Measurements from ENCODE around the gene TMSB10. TPM values are rescaled to one million over a fixed set of nuclear protein-coding genes. Genes with fewer than 3 reads are reported as not detected.
A peak's percentile ranks its signal among the peaks of the same experiment; 100 is the strongest.

The TMSB10 gene
- total and polyA plus RNA-seq, 2 of the 13 experiments (the other 11 are each of a cell fraction or from before 2014, with no cell fraction given), result 665 to 708 TPM

GRCh38 chr2:84881581-84882413, 23.7 kb upstream of the TMSB10 start (continued):
- TF ChIP-seq ZNF33B (CRISPR knock-in tag; IDR thresholded peaks at IDR 0.05) (peak; percentile 23; the same call in 1 of the 2 replicates), ZNF547 (CRISPR knock-in tag; IDR thresholded peaks at IDR 0.05) (0 out of 2 replicates have a peak, but pooled peaks have one; percentile 14), LCORL (IDR thresholded peaks at IDR 0.05) (no peak), LCORL (CRISPR knock-in tag; IDR thresholded peaks at IDR 0.05) (peak; percentile 92), REPIN1 (CRISPR knock-in tag; IDR thresholded peaks at IDR 0.05; ENCODE audit: borderline replicate concordance, low read depth) (peak; percentile 54; the same call in 1 of the 2 replicates), KDM4B (CRISPR knock-in tag; IDR thresholded peaks at IDR 0.05) (no peak), SPEN (CRISPR knock-in tag; IDR thresholded peaks at IDR 0.05; ENCODE audit: low read depth) (no peak), ATF3 (CRISPR knock-in tag; IDR thresholded peaks at IDR 0.05) (no peak), SCMH1 (CRISPR knock-in tag; IDR thresholded peaks at IDR 0.05; ENCODE audit: borderline replicate concordance) (no peak), ZNF331 (CRISPR knock-in tag; IDR thresholded peaks at IDR 0.05) (peak; percentile 36; the same call in 1 of the 2 replicates), MTA1 (CRISPR knock-in tag; IDR thresholded peaks at IDR 0.05; ENCODE audit: borderline replicate concordance) (no peak), ATF7-NPFF (CRISPR knock-in tag; IDR thresholded peaks at IDR 0.05; ENCODE audit: low read depth) (0 out of 2 replicates have a peak, but pooled peaks have one; percentile 41), NR2F2 (IDR thresholded peaks at IDR 0.05; ENCODE audit: borderline replicate concordance, low read depth) (no peak), KLF11 (CRISPR knock-in tag; IDR thresholded peaks at IDR 0.05) (no peak), ZSCAN12 (CRISPR knock-in tag; IDR thresholded peaks at IDR 0.05) (no peak), FOXA3 (CRISPR knock-in tag; IDR thresholded peaks at IDR 0.05) (no peak), TOPORS (CRISPR knock-in tag; IDR thresholded peaks at IDR 0.05) (no peak)
- TF ChIP-seq, protein P1, sequence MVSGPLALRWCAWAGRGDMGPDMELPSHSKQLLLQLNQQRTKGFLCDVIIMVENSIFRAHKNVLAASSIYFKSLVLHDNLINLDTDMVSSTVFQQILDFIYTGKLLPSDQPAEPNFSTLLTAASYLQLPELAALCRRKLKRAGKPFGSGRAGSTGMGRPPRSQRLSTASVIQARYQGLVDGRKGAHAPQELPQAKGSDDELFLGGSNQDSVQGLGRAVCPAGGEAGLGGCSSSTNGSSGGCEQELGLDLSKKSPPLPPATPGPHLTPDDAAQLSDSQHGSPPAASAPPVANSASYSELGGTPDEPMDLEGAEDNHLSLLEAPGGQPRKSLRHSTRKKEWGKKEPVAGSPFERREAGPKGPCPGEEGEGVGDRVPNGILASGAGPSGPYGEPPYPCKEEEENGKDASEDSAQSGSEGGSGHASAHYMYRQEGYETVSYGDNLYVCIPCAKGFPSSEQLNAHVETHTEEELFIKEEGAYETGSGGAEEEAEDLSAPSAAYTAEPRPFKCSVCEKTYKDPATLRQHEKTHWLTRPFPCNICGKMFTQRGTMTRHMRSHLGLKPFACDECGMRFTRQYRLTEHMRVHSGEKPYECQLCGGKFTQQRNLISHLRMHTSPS (CRISPR knock-in tag; IDR thresholded peaks at IDR 0.05; ENCODE audit: low read depth), result no peak
- TF ChIP-seq, protein P2, sequence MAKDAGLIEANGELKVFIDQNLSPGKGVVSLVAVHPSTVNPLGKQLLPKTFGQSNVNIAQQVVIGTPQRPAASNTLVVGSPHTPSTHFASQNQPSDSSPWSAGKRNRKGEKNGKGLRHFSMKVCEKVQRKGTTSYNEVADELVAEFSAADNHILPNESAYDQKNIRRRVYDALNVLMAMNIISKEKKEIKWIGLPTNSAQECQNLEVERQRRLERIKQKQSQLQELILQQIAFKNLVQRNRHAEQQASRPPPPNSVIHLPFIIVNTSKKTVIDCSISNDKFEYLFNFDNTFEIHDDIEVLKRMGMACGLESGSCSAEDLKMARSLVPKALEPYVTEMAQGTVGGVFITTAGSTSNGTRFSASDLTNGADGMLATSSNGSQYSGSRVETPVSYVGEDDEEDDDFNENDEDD (CRISPR knock-in tag; IDR thresholded peaks at IDR 0.05; ENCODE audit: borderline replicate concordance), result peak; percentile 18; the same call in 1 of the 2 replicates
- TF ChIP-seq, protein P3, sequence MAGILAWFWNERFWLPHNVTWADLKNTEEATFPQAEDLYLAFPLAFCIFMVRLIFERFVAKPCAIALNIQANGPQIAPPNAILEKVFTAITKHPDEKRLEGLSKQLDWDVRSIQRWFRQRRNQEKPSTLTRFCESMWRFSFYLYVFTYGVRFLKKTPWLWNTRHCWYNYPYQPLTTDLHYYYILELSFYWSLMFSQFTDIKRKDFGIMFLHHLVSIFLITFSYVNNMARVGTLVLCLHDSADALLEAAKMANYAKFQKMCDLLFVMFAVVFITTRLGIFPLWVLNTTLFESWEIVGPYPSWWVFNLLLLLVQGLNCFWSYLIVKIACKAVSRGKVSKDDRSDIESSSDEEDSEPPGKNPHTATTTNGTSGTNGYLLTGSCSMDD (CRISPR knock-in tag; IDR thresholded peaks at IDR 0.05), result no peak
- TF ChIP-seq, protein P4, sequence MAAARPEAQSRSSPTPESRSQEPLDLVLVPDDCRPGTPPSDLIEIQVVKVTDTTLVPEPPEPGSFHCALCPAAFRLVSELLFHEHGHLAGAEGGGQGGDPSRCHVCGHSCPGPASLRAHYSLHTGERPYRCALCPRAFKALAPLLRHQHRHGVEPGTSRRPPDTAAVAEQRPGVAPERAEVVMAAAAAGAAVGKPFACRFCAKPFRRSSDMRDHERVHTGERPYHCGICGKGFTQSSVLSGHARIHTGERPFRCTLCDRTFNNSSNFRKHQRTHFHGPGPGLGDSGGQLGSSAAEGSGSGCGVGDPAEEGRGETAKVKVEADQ (CRISPR knock-in tag; IDR thresholded peaks at IDR 0.05; ENCODE audit: borderline replicate concordance), result 0 out of 2 replicates have a peak, but pooled peaks have one; percentile 30
- TF ChIP-seq, protein P5, sequence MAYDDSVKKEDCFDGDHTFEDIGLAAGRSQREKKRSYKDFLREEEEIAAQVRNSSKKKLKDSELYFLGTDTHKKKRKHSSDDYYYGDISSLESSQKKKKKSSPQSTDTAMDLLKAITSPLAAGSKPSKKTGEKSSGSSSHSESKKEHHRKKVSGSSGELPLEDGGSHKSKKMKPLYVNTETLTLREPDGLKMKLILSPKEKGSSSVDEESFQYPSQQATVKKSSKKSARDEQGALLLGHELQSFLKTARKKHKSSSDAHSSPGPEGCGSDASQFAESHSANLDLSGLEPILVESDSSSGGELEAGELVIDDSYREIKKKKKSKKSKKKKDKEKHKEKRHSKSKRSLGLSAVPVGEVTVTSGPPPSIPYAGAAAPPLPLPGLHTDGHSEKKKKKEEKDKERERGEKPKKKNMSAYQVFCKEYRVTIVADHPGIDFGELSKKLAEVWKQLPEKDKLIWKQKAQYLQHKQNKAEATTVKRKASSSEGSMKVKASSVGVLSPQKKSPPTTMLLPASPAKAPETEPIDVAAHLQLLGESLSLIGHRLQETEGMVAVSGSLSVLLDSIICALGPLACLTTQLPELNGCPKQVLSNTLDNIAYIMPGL (CRISPR knock-in tag; IDR thresholded peaks at IDR 0.05; ENCODE audit: borderline replicate concordance in 1 of 2, low read depth in 1 of 2), result peak in 1 of 2 experiments; percentile 73; a peak in 2 of 4 replicates

Data from HepG2 (cell line).